Smooth muscle cell (in vitro differentiated cells): ENCODE measurements around the gene THBS3. TPM values are rescaled to one million over a fixed set of nuclear protein-coding genes. Genes with fewer than 3 reads are reported as not detected.
"Not testable (repeated sequence)": the region's sequence is repeated elsewhere in the genome, so short reads cannot be mapped to it uniquely, and the experiment has no call there.

Source experiments
- DNase-seq: peaks from one replicate; lab custom pipeline; 2025; ENCODE audit not compliant: unreplicated experiment; lab: John Stamatoyannopoulos, UW
- H2AFZ ChIP-seq: fragments of 200-600 bp; sonication (generic); 2 replicates; pipeline ENCODE4 v1.6.0; 2016; ENCODE audit warnings: antibody characterized with exemption, low read depth, mild to moderate bottlenecking
- H3F3A ChIP-seq: fragments of 200-600 bp; sonication (generic); 2 replicates; pipeline ENCODE4 v1.6.0; 2017; ENCODE audit warnings: antibody characterized with exemption, low read depth
- H3K27ac ChIP-seq: fragments of 200-600 bp; sonication (generic); 2 replicates; pipeline ENCODE4 v1.5.1; 2016; ENCODE audit warnings: low read depth, mild to moderate bottlenecking
- H3K27me3 ChIP-seq: fragments of 200-600 bp; sonication (generic); 2 replicates; pipeline ENCODE4 v1.6.1; 2016; ENCODE audit warnings: low read depth, mild to moderate bottlenecking
- H3K36me3 ChIP-seq: fragments of 200-600 bp; sonication (generic); 2 replicates; pipeline ENCODE4 v1.5.1; 2016; ENCODE audit warnings: low read depth
- H3K4me1 ChIP-seq: fragments of 200-600 bp; sonication (generic); 2 replicates; pipeline ENCODE4 v1.5.1; 2016; ENCODE audit warnings: low read depth
- H3K4me2 ChIP-seq: fragments of 200-600 bp; sonication (generic); 2 replicates; pipeline ENCODE4 v1.6.0; 2016; ENCODE audit warnings: mild to moderate bottlenecking
- H3K4me3 ChIP-seq: fragments of 200-600 bp; sonication (generic); 2 replicates; pipeline ENCODE4 v1.5.1; 2016; ENCODE audit warnings: mild to moderate bottlenecking
- H3K79me2 ChIP-seq: fragments of 200-600 bp; sonication (generic); 2 replicates; pipeline ENCODE4 v1.6.0; 2016; ENCODE audit warnings: low read depth, mild to moderate bottlenecking
- H3K9ac ChIP-seq: fragments of 200-600 bp; sonication (generic); 2 replicates; pipeline ENCODE4 v1.6.0; 2016; ENCODE audit warnings: low read depth
- H3K9me3 ChIP-seq: fragments of 200-600 bp; sonication (generic); replicated peaks from 2 replicates; pipeline ENCODE4 v1.5.1; 2016; ENCODE audit warnings: low read depth
- H4K20me1 ChIP-seq: fragments of 200-600 bp; sonication (generic); 2 replicates; pipeline ENCODE4 v1.6.0; 2016; ENCODE audit warnings: low read depth
- WGBS: methylation state at CpG from one replicate; pipeline ENCODE4 v1.1.7; 2016; ENCODE audit warnings: low lambda C conversion rate; 5-methylcytosine and 5-hydroxymethylcytosine counted together
- polyA plus RNA-seq: library from polyadenylated mRNA; unstranded; fragments of >200 nt; fragmentation: Nextera tagmentation; extraction: Ambion mirVana; gene quantifications from 2 replicates; pipeline ENCODE4 v1.2.1, GENCODE V29; 2016
- total RNA-seq: library from RNA; depleted of rRNA; stranded (reverse); fragments of >200 nt; gene quantifications from 2 replicates; pipeline ENCODE4 v1.2.3, GENCODE V29; 2014
- TF ChIP-seq, protein P1 (sequence below): fragments of 200-600 bp; sonication (generic); IDR thresholded peaks from 2 replicates; pipeline ENCODE4 v1.5.1; 2017; ENCODE audit warnings: borderline replicate concordance, mild to moderate bottlenecking, antibody characterized with exemption; ENCODE audit not compliant: insufficient read depth, poor library complexity, severe bottlenecking

The THBS3 gene
- total and polyA plus RNA-seq, 2 experiments from 2014 or later, result 20.1 to 28.5 TPM

DNA sequence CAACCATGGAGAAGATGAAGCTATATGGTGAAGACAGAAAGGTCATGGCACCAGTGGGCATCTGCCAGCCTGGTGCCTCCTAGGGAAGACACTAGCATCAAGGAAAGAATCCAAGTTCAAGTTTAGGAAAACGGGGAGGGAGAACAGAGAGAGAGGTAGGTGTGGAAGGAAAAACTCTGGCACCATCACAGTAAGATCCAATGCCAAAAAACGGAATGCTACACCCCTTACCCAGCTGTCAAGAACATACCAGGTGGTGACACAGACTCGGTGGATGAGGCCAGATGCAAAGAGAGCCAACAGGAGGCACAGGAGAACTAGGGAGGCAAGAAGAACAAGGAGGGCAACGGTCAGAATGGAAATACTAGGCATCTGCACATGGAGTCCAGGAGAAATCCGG, 38.2 kb downstream of the THBS3 start:
- Histone ChIP-seq H3K4me1 (peaks cover 13% of the 10 kb centered on the region), H3K27me3 (no peaks in the 10 kb centered on the region), H2AFZ (no peak overlapping the region), H3K36me3 (no peaks in the 10 kb centered on the region), H3K9ac (no peak overlapping the region), H3F3A (no peaks in the 10 kb centered on the region), H4K20me1 (no peaks in the 10 kb centered on the region), H3K79me2 (peaks cover 16% of the 10 kb centered on the region), H3K9me3 (no peaks in the 10 kb centered on the region), H3K4me2 (no peak overlapping the region), H3K27ac (no peak overlapping the region), H3K4me3 (no peak overlapping the region)
- 96% methylated on average over 5 of the region's 5 CpGs for WGBS
- DNase-seq, result no peak
- TF ChIP-seq, protein P1, sequence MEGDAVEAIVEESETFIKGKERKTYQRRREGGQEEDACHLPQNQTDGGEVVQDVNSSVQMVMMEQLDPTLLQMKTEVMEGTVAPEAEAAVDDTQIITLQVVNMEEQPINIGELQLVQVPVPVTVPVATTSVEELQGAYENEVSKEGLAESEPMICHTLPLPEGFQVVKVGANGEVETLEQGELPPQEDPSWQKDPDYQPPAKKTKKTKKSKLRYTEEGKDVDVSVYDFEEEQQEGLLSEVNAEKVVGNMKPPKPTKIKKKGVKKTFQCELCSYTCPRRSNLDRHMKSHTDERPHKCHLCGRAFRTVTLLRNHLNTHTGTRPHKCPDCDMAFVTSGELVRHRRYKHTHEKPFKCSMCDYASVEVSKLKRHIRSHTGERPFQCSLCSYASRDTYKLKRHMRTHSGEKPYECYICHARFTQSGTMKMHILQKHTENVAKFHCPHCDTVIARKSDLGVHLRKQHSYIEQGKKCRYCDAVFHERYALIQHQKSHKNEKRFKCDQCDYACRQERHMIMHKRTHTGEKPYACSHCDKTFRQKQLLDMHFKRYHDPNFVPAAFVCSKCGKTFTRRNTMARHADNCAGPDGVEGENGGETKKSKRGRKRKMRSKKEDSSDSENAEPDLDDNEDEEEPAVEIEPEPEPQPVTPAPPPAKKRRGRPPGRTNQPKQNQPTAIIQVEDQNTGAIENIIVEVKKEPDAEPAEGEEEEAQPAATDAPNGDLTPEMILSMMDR, result no peak

DNA sequence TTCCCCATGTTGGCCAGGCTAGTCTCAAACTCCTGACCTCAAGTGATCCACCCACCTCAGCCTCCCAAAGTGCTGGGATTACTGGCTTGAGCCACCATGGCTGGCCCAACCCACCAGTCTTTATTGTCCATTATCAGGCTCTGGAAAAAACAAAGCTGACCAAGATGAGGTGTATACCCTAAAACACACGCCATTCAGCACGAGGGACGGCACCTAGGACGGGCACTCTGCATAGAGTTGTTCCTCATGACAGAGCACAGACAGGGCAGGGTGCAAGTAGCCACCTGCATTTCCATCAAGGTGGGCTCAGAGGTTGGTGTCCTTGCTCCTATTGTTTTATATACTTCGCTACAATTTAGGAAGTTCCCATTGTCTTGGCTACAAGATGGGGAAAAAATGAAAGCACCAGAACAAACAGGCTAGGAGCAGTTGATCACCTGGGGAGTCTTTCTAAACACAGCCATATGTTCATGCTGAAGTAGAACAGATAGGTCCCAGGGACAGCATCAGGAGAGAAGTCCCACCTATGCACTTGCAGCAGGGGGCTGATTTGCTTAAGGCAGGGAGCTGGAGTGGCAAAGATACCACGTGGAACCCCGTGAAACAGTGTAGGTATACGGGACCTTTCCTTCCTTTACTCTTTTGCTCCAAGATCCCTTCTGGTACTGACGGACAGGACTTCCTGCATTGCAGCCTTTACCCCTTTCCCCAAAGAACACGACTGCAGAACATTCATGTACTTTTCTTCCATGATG, 39.1 kb downstream of the THBS3 start:
- no peak overlapping the region for H2AFZ ChIP-seq
- H3K36me3 ChIP-seq, result no peaks in the 10 kb centered on the region
- H3K4me2 ChIP-seq, result no peak overlapping the region
- no peak for DNase-seq
- no peak overlapping the region for H3K9ac ChIP-seq
- TF ChIP-seq, protein P1, result no peak
- H4K20me1 ChIP-seq, result no peaks in the 10 kb centered on the region
- WGBS, result 97% methylated on average over 10 of the region's 10 CpGs
- no peaks in the 10 kb centered on the region for H3F3A ChIP-seq
- H3K27me3 ChIP-seq, result no peaks in the 10 kb centered on the region
- no peak overlapping the region for H3K27ac ChIP-seq
- H3K9me3 ChIP-seq, result no peaks in the 10 kb centered on the region
- no peak overlapping the region for H3K4me3 ChIP-seq
- H3K79me2 ChIP-seq, result peaks cover 16% of the 10 kb centered on the region
- peaks cover 13% of the 10 kb centered on the region for H3K4me1 ChIP-seq

DNA sequence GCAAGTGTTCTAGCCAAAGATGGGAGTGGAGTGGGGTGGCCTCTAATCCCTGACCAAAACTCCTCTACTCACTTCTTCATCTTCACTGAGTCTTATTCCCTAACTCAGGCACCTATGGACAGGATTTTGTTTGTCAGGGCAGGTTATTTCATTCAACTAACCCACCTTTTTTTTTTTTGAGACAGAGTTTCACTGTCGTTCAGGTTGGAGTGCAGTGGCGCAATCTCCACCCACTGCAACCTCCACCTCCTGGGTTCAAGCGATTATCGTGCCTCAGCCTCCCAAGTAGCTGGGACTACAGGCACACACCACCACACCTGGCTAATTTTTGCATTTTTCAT, 39.6 kb downstream of the THBS3 start:
- not testable (repeated sequence) for DNase-seq
- 67% methylated on average over 4 of the region's 4 CpGs for WGBS
- H3K4me2 ChIP-seq, result peak overlapping the region; percentile 60

DNA sequence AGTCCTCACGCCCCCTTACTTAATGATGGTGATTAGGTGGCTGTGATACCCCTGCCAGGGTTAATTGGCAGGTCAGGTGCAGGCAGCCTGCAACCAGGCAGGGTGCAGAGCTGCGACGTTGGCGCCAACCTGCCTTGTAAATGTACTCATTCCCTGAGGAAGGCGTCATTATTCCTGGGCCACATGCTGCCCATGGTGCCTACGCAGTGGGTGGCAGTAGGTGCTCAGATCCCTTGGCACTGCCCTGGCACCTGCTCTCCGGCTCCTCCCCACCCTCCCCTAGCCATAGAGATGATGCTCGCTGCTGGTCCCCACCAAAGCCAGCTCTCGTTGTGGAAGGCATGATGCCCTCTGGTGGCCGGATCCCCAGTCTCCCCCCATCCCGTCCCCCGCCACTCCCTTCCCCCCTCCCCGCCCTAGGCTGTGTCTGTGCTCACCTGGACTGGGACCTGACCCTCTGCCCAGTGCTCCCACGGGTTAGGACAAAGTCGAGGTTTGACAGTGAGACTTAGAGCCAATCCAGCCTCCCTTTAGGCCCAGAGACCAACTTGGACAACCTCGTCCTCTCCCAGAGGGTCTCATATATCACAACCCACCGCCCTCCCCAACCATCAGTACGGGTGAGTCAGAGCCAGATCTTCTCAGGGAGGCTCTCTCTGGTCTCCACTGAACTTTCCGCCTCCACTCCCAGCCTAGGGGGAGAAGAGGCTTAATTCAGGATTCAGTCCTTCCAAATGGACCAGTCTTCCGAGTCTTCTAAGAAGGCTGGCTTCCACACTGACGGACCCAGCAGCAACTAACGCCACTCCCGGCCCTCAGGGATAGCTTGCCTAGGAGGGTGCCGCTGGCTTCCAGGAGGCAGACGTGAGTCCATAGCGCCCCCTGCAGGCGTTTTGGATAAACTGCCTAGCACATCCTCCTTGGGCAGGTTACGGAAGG, 40.3 kb downstream of the THBS3 start:
- no peak overlapping the region for H2AFZ ChIP-seq
- WGBS, result 11% methylated on average over 26 of the region's 28 CpGs
- H3K27me3 ChIP-seq, result no peaks in the 10 kb centered on the region
- H3K4me1 ChIP-seq, result peaks cover 13% of the 10 kb centered on the region
- H3K36me3 ChIP-seq, result no peaks in the 10 kb centered on the region
- no peak overlapping the region for H3K9ac ChIP-seq
- peak overlapping the region; percentile 60 for H3K4me2 ChIP-seq
- peak; percentile 46 for DNase-seq
- no peaks in the 10 kb centered on the region for H3F3A ChIP-seq
- no peak overlapping the region for H3K27ac ChIP-seq
- peak overlapping the region; percentile 27 for H3K4me3 ChIP-seq
- no peaks in the 10 kb centered on the region for H4K20me1 ChIP-seq
- H3K79me2 ChIP-seq, result peaks cover 16% of the 10 kb centered on the region
- H3K9me3 ChIP-seq, result no peaks in the 10 kb centered on the region
- TF ChIP-seq, protein P1, result peak; percentile 93

More for the DNA sequence above, 39.6 kb downstream of the THBS3 start:
- H2AFZ ChIP-seq, H3K36me3 ChIP-seq, H3K4me3 ChIP-seq, H3K9me3 ChIP-seq, H3K27me3 ChIP-seq, H4K20me1 ChIP-seq, H3F3A ChIP-seq, H3K9ac ChIP-seq, H3K27ac ChIP-seq: not testable (repeated sequence)
- Histone ChIP-seq H3K4me1 (peaks cover 13% of the 10 kb centered on the region), H3K79me2 (peaks cover 16% of the 10 kb centered on the region)
